HG03175 (cell line): ENCODE data around the gene SPAG9.
"Not testable (repeated sequence)": the region's sequence is repeated elsewhere in the genome, so short reads cannot be mapped to it uniquely, and the experiment has no call there.

ENCODE experiments used
- ATAC-seq: cut with Tn5 transposase; IDR thresholded peaks from one replicate; pipeline ENCODE4 v1.9.1; 2021; ENCODE audit warnings: mild to moderate bottlenecking, moderate library complexity; ENCODE audit not compliant: unreplicated experiment

SPAG9 gene

DNA sequence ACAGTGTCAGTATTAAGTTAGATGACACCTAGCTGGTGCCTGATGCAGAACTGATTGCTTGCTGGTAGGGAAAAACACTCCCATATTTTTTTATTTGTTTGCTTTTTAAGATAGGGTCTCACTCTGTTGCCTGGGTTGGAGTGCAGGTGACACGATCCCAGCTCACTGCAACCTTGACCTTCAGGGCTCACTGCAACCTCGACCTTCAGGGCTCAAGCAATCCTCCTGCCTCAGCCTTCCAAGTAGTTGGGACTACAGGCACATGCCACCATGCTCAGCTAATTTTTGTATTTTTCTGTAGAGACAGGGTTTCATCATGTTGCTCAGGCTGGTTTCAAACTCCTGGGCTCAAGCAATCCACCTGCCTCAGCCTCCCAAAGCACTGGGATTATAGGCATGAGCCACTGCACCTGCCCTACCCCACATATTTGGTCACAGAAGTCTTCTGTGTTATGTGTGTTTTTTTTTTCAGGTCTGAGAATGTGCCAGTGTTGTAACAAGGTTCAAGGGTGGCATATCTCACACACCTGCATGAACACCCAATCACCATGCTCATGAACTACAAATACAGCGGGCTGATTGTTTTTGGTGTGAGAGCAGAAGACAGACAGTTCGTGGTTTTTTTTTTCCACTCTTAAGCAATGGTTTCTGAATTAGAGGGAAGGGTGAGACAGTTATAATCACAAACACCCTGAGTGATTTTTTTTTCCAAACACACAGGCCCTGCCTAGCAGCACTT is 22.8 kb downstream of the SPAG9 start:
- no peak for ATAC-seq

DNA sequence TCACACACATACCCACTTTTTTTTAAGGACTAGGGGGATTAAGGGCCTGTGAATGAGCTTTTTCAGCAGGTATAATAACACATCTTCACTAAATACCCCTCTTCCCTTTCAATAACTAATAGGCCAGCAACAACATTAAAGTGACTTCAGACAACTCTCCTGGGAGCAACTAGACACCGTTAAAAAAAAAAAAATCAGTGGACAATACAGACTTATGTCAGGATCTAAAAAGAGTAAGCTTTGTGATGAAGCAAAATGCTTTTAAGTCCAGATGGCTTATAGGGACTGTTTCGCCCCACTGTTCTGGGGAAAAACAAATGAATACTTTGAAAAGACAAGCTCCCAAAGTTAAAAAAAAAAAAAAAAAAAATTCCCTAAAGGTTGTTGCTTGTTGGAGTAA is 29.0 kb downstream of the SPAG9 start:
- no peak for ATAC-seq

DNA sequence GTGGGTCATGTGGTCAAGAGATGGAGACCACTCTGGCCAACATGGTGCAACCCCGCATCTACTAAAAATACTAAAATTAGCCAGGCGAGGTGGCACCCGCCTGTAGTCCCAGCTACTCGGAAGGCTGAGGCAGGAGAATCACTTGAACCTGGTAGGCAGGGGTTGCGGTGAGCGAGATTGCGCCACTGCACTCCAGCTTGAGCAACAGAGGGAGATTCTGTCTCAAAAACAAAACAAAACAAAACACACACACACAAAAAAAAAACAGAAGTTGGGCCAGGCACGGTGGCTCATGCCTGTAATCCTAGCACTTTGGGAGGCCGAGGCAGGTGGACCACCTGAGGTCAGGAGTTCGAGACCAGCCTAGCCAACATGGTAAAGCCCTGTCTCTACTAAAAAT is 31.8 kb downstream of the SPAG9 start:
- ATAC-seq = not testable (repeated sequence)

DNA sequence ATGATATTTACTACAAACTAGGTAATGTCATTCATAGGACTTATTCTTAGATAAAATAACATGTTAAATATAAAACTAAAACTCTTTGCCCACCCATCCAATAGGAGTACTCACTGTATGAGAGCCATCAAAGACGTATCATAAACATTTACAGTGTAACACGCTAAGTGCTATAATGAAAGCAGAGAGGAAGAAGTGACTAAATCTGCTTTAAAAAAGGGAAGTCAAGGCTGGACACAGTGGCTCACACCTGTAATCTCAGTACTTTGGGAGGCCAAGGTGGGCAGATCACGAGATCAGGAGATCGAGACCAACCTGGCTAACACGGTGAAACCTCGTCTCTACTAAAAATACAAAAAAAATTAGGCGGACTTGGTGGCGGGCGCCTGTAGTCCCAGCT is 32.4 kb downstream of the SPAG9 start:
- ATAC-seq = no peak

DNA sequence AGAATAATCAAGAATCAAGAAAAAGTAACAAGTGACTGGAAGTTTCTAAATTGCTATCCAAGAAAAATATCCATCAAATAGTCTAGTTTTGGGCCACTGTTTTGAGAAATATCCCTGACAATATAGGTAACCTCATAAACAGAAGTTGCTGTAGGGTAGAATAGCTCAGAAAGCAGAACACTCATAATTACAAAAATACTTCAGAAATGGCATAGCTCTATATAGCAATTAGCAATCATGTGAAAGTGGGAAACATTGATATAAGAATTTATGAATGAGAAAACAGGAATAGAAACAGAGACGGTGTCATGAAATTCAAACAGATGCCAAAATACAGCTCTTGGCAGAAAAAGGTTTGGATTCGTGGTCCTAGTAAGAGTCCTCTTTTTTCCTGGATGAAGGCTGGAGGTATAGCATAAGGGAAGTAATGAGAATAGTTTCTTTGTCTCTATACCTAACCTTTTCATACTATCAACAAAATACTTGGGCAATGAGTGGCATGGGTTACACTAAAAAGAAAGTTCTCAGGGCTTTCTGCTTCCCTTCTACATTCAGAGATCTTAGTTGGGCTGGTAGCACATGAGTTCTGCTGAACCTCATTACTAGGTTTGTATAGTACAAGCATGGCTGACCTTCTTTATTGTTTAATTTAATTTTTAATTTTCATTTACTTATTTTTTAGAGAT is 33.5 kb downstream of the SPAG9 start:
- no peak for ATAC-seq

DNA sequence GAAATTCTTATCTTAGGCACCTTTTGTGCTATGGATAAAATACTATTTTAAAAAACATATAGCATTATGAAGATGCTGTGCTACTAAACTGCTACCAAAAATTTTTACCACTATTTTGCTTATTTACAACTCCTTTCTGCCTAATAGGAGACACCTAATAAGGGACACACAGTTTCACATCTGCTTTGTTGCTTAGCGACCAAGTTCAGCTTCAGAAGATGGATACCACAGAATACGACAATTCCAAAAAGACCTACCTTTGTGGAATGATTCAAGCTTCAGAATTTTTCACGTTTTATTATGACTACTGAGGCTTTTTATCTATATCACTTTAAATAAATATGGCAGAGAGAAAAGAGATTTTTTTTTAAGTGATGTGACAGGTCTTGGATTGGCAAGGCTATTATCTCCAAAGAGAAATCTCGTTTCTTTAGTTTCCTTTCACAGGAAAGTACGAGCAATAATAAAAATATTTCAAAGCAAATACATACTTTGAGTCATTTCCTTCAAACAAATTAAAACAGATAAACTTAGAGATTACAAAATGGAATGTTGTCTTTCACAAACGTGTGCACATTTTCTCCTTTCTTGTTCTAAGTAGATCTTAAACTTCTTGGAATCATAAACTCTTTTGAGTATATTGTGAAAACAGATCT is 35.4 kb downstream of the SPAG9 start:
- ATAC-seq = no peak

DNA sequence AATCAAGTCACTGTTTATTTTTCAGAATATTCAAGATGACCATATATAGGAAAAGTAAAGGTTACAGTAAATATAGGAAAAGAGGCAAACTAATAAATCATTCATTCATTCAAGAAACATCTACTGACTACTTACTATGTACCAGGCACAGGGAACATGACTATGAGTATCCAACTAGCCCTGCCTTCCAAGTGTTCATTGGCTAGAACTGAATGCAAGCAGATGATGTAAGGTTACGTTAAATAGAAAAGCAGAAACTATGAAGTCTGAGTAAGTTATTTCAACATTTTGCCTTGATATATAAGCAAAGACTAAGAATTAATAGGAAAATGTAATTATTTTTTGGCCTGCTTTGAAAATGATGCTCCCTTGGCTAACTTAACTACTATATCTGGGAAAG is 36.7 kb downstream of the SPAG9 start:
- no peak for ATAC-seq

DNA sequence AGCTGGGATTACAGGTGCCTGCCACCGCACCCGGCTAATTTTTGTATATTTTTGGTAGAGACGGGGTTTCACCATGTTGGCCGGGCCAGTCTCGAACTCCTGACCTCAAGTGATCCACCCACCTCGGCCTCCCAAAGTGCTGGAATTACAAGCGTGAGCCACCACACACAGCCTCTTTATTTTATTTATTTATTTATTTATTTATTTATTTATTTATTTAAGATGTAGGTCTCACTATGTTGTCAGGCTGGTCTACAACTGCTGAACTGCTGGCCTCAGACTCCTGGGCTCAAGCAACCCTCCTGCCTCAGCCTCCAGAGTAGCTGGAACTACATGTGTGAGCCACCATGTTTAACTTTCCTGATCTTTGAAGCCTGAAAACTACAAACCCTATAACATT is 37.3 kb downstream of the SPAG9 start:
- not testable (repeated sequence) for ATAC-seq

DNA sequence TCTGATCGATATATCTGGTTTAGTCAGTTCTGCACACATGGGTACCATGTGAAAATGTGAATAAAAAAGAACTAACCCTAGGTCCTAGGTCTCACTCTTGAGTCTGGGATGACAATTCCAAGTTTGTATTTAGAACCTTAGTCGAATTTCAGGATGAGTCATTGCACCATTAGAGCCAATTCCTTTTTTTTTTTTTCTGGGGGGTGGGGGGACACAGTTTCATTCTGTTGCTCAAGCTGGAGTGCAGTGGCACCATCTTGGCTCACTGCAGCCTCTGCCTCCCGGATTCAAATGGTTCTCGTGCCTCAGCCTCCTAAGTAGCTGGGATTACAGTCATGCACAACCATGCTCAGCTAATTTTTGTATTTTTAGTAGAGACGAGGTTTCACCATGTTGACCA is 41.6 kb downstream of the SPAG9 start:
- ATAC-seq = no peak

DNA sequence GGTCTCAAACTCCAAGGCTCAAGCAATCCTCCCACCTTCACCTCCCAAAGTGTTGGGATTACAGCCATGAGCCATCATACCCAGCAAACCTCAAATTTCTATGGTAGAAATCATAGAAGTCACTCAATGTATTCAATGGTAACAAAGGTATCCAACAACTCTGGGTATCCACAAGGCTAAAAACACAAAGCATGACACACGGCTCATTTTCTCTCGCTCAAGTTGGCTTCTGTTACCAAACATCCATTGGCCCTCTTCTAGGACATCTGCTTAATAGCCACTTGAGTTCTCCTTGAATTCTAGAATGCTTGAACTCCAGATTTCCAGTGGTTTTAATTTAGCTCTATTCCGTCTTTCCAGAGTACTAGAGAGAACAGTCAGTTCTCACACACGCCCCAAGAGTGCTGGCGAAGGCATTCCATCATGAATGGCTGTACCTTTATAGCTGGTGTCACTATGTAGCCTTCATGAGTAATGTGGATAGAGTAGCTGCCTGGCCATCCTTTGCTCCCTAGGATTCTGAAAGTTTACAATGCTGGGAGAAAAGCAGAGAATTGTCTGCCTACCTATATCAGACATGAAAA is 42.6 kb downstream of the SPAG9 start:
- no peak for ATAC-seq

DNA sequence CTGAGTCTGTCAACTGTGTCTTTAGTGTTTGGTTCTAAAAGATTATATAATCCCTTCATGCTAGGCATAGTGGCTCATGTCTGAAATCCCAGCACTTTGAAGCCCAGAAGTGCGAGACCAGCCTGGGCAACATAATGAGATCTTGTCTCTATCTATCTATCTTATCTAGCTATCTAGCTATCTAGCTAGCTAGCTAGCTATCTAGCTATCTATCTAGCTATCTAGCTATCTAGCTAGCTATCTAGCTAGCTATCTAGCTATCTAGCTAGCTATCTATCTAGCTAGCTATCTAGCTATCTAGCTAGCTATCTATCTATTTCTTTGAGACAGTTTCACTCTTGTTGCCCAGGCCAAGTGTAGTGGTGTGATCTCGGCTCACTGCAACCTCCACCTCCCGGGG is 43.8 kb downstream of the SPAG9 start:
- no peak for ATAC-seq

DNA sequence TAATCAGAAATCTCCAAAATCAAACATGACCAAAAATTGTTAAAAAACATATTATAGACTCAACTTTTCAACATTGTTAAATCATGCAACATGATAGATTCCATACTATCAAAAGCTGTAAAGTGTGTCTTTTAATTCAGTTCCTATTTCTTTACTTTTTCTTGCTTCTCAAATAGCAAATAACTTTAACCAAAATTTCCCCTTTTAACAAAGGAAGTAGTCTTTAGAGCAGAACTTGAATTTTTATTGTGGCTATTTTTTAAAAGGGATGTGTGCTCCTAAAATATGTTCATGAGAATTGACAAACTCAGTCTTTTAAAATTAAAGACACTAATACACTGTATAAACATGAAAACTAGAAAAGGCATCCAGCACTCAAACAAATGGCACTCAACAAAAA is 49.1 kb downstream of the SPAG9 start:
- no peak for ATAC-seq

DNA sequence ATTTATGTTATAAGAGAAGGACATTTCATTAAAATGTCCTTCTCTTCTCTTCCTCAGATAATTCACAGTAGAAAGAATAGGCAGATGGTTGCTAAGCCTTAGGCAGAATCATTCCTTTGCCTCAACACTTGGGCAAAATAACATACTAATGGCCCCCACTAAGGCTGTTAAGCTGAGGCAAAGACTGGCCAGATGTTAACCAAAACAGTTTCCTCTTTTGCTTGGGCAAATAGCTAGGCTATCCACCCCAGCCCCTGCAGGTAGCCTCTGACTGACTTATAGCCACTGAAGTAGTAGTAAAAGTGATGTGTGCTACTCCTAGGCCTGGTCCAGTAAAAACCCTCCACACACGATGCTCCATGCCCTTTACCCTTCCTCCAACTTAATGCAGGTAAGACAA is 55.2 kb downstream of the SPAG9 start:
- ATAC-seq = no peak

DNA sequence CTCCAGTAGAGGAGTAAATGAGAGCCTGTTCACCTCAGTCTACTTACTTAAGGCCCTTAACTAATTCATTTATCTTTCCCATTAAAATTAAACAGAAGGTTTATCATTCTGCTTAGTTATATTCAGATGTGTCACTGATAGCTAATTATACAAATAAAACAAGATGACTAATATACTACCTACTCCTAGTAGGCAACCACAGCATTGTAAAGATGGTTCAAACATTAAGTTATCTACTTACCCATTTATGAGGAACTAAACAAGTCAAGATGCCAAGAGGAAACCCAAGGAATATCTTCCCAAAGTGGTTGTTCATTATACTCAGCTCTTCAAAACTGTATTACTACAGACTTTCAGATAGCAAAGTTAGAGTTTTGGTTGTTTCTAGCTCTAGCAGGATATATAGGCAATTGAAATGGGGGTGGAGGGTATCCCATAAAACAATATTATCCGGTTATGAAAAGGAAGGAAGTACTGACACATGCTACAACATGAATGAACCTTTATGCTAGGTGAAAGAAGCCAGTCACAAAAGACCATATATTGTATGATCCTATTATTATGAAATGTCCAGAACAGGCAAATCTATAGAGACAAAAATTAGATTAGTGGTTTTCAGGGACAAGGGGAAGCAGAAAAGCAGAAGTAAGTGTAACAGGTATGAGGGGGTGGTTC is 56.5 kb downstream of the SPAG9 start:
- ATAC-seq = no peak

DNA sequence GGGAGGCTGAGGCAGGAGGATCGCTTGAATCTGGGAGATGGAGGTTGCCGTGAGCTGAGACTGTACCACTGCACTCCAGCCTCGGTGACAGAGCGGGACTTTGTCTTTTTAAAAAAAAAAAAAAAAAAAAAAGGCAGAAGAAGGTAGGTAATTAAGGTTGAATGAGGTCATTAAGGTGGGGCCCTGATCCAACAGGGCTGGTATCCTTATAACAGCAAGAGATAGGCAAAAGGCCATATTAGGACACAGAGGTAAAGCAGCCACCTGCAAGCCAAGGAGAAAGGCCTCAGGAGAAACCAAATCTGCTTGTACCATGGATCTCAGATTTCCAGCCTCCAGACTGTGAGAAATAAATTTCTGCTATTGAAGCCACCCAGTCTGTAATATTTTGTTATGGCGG is 60.3 kb downstream of the SPAG9 start:
- no peak for ATAC-seq

DNA sequence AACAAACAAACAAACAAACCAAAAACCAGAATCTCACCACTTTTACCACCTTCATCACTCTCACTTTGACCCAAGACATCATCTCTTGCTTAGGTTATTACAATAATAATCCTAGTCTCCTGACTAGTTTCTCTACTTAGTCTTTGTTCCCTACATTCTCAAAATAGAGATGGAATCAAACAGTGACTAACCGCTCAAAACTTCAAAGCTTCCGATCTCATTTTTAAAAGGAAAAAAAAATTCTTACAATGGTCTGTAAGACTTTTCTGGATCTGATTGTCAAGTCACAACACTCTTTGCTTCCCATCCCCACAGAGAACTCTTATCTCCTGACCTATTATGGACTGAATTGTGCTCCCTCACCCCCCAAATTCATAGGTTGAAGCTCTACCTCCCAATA is 60.9 kb downstream of the SPAG9 start:
- no peak for ATAC-seq

DNA sequence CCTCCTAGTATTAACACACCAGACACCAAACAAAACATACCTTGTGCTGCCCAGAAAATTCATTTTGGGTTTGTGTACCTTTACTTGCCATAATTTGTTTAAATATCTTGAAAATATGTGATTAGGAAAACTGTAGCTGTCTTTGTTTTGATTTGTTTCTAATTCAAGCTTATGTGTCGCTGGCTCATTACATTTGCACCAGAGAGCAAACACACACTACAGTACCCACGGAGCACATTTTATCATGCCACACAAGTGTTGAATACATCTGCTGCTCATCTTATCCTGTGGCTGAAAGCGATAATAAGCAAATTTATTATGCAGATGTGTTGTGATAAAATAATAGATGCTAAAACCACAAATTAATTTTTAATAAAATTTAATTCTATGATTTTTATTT is 63.1 kb downstream of the SPAG9 start:
- no peak for ATAC-seq

DNA sequence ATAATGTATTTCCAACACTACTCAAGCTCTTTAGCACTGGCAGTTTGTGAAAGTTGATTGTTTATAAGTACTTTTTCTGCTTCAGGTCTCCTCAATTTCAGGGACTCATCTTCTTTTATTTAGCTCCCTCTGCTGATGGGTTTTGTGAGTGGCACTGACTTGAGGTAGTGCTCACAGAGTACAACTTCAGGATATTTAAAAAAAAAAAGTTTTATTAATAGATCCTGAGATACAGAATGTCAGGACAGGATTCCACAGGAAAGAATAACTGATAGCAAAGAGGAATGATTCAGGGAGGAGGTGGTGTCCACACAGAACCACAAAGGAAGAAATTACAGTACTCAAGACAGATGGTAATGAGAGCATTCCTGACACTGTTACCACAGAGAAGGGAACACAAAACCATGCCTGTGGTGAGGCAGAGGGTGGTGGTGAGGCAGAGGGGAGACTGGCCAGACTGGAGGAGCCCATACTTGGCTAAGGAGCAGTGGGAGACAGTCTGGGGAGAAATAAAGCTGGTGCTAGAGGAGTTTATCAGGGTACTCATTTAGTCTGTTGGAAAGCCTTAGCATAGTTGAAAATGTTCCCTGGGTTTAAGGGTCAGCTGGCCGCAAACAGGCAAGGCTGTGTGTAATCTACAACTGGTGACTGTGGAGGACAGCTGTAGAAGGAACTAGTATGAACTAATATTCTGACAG is 63.7 kb downstream of the SPAG9 start:
- ATAC-seq = no peak

DNA sequence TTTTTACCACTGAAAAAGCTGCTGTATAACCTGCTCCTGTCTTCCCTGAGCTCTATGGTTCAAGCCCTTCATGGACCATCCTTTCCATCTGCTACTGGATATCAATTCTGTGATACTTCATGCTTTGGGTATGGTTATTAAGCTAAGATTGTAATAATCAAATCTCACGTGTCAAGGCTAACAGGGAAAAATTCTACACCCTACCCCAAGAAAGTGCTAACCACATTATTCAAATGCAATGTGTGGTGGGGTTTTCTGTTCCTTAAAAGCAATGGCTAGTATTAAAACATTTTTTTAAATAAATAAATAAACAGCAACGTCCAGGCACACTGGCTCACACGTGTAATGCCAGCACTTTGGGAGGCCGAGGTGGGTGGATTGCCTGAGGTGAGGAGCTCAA is 65.9 kb downstream of the SPAG9 start:
- ATAC-seq = no peak

DNA sequence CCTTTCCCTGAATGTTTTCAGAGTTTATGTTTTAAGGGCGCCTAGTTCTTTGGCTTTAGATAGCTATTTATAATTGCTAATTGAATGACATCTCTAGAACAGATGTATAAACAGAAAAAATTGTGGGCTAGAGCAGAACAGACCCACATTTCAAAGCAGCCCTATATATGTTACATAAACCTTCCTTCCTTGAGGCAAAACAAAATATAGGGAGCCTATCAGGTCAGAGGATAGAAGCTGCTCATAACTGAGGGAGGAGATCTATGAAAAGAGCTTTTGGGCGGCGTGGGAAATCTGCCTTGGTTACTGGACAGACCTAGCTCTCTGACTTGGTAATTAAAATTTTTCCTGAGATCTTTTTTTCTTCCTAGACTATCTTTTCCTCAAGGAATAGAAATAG is 68.4 kb downstream of the SPAG9 start:
- ATAC-seq = no peak
